HG02759 (cell line): ENCODE results near the gene MEGF6.
"Not testable (repeated sequence)": the region's sequence is repeated elsewhere in the genome, so short reads cannot be mapped to it uniquely, and the experiment has no call there.

Source experiments
- ATAC-seq: cut with Tn5 transposase; IDR thresholded peaks from one replicate; pipeline ENCODE4 v1.9.1; 2021; ENCODE audit warnings: mild to moderate bottlenecking, moderate library complexity; ENCODE audit not compliant: unreplicated experiment

The MEGF6 gene

GRCh38 chr1:3596663-3597598, 14.4 kb downstream of the MEGF6 start:
- no peak for ATAC-seq

- no peak for ATAC-seq
Measured at GRCh38 chr1:3595949-3596348, 15.4 kb downstream of the MEGF6 start.

DNA sequence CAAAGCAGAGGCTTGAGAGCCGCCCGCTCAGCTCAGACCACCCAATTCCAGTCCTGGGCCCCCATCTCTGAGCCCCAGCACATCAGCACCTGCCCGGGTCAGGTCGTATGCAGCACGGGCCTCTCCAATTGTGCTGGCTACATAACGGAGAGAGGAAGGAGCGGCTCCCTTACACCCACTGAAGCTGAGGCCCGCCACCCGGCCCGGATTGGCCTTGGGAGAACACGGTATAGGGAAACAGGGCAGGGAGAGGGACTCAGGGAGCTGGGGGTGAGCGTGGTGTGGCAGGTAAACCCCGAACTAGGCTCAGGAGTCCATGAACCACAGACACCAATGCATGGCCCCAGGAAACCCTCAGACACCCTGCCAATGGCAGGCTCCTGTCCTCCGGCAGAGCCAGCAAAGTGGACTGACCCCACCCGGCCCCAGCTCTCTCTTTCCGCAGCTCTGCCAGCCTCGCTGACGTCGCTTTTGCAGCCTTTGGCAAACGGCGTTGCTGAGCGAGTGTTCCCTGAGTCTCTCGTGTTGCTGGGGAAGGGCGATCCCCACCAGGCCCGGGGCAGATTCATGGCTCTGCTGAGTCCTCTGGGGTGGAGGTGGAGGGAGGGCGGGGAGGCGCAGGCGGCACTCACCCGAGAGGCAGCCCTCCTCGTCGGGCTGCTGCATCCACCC, 16.5 kb downstream of the MEGF6 start:
- ATAC-seq: no peak

DNA sequence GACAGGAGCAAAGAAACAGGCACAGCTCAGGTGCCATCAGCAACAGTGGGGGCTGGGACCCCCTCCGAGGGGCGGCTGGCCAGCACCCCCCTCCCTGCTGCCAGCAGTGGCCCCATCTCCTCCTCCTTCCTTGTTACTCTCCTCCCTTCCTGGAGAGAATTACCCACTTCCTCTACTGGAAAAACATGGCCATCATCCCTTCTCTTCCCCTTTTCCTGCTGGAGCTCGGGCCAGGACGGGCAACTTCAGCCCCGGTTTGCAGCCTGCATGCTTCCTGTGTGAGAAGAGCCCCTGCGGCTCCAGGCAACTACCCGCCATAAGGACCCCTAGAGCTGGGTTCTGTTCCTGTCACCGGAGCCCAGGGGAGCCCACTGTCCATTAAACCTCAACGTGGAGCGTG, 17.6 kb downstream of the MEGF6 start:
- no peak for ATAC-seq

DNA sequence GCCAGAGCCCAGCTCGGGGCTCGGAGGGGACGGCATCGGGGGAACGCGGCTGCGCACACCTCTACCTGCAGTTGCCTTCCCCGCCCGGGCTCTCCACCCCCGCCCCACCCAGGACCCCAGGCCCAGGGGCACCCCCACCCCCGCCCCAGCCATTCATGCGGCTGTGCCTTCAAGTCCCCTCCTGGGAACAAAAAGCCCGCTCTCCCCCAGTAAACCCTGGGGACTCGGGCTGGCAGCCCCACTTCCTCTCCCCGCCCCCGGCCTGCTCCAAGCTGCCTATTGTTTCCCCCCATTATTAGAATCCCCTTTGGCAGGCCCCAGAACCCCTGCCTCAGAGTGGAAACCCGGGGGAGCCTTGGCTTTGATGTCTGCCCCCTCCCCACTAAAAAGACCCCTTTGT, 18.0 kb downstream of the MEGF6 start:
- no peak for ATAC-seq

DNA sequence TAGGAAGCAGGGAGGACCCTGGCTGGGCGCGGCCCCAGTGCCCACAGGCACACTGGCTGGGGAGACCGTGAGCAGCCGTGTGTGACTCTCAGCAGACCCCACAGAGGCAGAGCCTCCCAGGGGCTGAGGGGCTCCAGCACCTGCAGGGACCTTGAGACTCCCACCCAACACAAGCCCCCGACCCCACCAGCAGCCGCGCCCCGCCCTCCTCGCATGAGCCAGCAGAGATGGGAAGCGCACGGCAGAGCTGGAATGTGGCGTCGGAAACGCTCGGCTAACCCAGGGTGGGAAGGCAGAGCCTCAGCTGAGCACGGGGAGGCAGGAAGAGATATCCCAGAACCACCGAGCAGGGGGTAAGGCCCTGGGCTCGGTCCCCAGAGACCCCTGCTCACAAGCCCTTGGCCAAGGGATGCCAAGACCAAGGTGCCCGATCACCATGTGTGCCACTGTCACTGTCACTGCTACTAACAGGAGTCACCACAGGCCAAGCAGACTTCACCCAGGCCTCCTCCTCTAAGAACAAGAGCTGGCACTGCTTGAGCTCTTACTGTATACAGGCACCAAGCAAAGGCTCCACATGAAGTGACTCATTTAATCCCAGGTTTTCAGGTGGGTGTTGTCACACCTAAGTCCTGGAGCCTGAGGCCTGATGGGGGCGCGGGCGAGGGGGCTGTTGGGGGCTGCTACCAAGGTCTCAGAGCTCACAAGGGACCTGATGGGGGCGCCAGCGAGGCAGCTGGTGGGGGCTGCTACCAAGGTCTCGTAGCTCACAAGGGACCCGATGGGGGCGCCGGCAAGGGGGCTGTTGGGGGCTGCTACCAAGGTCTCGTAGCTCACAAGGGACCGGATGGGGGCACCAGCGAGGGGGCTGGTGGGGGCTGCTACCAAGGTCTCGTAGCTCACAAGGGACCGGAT, 20.1 kb downstream of the MEGF6 start:
- no peak for ATAC-seq

DNA sequence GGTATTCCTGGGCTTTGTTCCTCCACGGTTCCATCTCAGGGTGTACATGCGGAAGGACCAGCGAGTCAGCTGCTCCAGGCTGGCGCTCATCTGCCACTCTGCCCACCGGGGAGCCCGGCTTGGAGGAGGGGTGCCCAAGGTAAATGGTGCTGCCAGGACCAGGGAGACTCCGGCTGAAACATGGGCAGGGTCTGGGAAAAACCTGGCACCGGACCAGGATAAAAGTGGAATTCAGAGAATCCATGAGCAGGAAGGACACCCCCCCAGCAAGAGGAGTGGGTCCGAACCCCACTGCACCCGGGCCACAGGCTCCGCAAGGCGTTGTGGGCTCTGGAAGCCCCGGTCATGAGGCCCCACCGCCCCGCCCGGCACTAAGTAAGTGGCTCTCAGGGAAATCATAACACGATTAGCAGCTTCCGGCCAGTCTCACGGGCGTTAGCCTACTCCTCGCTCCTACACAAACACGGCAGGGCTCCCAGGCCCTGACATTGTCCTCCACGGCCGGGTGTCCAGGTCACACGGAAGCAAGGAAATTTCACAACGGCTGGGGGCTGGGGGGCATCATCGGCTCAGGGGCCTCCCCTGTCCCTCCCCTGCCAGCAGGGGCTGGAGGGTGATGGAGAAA, 21.1 kb downstream of the MEGF6 start:
- ATAC-seq: no peak

GRCh38 chr1:3588395-3588794, 22.9 kb downstream of the MEGF6 start:
- ATAC-seq: no peak

GRCh38 chr1:3586986-3587759, 24.1 kb downstream of the MEGF6 start:
- ATAC-seq: no peak

DNA sequence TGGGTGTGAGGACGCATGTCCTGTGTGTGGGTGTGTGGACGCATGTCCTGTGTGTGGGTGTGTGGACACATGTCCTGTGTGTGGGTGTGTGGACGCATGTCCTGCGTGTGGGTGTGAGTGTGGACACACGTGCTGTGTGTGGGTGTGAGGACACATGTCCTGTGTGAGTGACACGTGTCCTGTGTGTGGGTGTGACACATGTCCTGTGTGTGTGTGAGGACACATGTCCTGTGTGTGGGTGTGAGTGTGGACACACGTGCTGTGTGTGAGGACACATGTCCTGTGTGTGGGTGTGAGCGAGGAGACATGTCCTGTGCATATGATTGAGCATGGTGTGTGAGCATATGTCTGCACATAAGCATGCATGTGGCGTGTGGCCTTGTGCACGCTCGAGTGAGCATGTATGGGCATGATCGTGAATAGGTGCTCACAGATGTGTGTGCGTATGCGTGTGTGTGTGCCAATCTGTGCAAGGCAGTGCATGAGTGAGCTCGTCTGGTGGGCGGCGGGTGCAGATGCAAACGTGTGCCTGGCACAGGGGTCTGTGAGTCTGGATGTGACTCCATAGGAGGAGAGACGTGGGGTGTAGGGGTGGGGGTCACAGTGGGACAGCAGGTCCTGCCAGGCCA, 25.3 kb downstream of the MEGF6 start:
- no peak for ATAC-seq

- ATAC-seq: not testable (repeated sequence)
Measured at GRCh38 chr1:3585353-3585868, 25.9 kb downstream of the MEGF6 start.

- ATAC-seq: no peak
Measured at GRCh38 chr1:3584915-3585314, 26.4 kb downstream of the MEGF6 start.

GRCh38 chr1:3583751-3584150, 27.6 kb downstream of the MEGF6 start:
- ATAC-seq: not testable (repeated sequence)

DNA sequence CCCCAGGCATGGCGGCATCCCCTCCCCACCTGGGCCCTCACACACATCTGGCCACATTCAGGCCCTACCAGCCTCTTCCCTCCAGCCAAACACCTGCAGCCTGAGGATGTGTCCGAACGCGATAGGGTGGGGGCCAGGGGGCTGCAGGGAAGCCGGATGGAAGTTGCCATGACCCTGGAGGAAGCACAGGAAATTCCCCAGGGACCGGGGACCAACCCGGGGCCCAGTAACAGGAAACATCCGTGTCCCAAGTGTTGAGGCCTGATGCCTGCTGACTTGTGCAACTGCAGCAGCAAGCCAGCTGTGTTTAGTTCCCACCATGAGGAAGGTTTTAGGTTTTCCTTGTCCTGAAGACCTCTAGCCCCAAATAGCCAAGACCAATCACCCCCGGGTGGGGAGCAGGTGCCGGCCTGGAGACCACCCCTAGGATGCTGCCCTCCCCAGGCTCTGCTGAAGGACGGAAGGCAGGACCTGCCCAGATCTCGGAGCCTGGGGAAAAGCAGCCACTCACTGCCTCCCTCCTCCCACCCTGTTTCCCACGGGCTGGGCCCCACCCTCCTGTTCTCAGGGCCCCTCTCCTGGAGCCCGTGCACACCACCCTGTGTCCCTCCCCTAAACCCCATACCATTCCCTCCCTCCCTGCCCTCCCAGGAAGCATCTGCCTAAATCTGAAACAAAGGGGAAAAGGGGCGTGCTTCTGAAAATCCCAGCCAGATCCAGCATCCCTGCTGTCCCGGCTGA, 29.8 kb downstream of the MEGF6 start:
- no peak for ATAC-seq

GRCh38 chr1:3580231-3580630, 31.1 kb downstream of the MEGF6 start:
- no peak for ATAC-seq

DNA sequence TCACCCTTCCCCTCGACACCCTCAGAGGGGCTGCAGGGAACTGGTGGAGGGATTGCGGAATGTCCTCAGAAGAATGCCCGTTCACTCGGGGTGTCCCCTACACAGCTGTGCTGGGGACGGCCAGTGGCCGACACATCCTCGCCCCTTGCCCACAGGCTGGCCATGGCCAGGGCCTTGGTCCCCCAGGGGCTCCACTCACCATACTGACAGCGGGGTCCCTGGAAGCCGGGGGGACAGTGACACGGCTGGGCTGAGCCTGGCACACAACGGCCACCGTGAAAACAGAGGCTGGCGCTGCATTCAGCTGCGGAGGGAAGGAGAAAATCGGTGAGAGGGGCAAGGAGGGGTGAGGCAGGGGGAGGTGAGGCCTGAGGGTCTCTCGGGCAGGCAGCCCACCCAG, 31.7 kb downstream of the MEGF6 start:
- ATAC-seq: no peak

GRCh38 chr1:3578906-3579305, 32.4 kb downstream of the MEGF6 start:
- ATAC-seq: no peak

DNA sequence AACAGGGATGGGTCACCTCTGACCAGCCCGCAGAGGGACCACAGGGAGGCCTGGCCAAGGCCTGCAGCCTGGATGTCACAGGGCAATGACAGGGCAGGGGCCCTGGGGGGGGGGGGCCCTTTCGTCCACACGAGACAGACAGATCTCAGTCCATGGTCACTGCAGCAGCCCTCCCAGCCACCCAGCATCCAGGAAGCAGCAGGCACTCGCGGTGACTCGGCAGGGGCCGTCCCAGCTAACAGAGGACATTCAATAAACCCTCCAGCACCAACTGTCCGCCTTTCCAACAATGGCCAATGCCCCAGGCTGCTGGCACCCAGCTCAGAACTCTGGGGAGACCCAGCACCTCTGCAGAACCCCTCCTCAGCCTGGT, 32.9 kb downstream of the MEGF6 start:
- ATAC-seq: no peak
